H1 (cell line): ENCODE data around the gene HIPK2. TPM values are rescaled to one million over a fixed set of nuclear protein-coding genes. Genes with fewer than 3 reads are reported as not detected.

ENCODE experiments used
- CTCF ChIA-PET: fragments of 300-600 bp; sonication (Branson Sonifier 250); formaldehyde crosslinking; loops from one replicate; lab custom pipeline; 2021; ENCODE audit not compliant: partially characterized antibody; lab: Charles Lee
- POLR2A ChIA-PET: fragments of 300-600 bp; sonication (Branson Sonifier 250); formaldehyde crosslinking; loops from one replicate; lab custom pipeline; 2021; ENCODE audit warnings: inconsistent platforms; ENCODE audit not compliant: partially characterized antibody; lab: Charles Lee
- DNase-seq, 2 experiments: peaks; one replicate each; pipeline versions ENCODE4 v3.0.0 to v3.0.0-alpha.2; 2010 to 2022; ENCODE audit warnings: low spot score in 2 of 2, low read depth in 1 of 2, mixed read lengths in 1 of 2
- FAIRE-seq: peaks from 2 replicates; lab custom pipeline; 2011; peaks lifted over from hg19 to GRCh38; lab: Jason Lieb, UNC
- H2AFZ ChIP-seq: 2 replicates; pipeline ENCODE4 v1.8.1; 2012; ENCODE audit warnings: low read length, inconsistent platforms
- H2AK5ac ChIP-seq: 2 replicates; pipeline ENCODE4 v1.6.1; 2013; ENCODE audit warnings: low read depth, low read length
- H2BK120ac ChIP-seq: replicated peaks from 2 replicates; pipeline ENCODE3; 2013; ENCODE audit warnings: low read depth, low read length, inconsistent platforms
- H2BK12ac ChIP-seq: 2 replicates; pipeline ENCODE4 v1.6.1; 2013; ENCODE audit warnings: low read depth, low read length
- H2BK15ac ChIP-seq: 2 replicates; pipeline ENCODE4 v1.6.1; 2013; ENCODE audit warnings: low read length
- H2BK20ac ChIP-seq: 2 replicates; pipeline ENCODE4 v1.6.1; 2013; ENCODE audit warnings: low read length
- H2BK5ac ChIP-seq: 2 replicates; pipeline ENCODE4 v1.6.1; 2013; ENCODE audit warnings: low read depth, low read length
- H3K14ac ChIP-seq: 2 replicates; pipeline ENCODE4 v1.6.1; 2013; ENCODE audit warnings: inconsistent platforms; ENCODE audit not compliant: insufficient read length
- H3K18ac ChIP-seq: 2 replicates; pipeline ENCODE4 v1.6.1; 2013; ENCODE audit warnings: low read length; ENCODE audit errors: extremely low read depth
- H3K23ac ChIP-seq: 2 replicates; pipeline ENCODE4 v1.6.1; 2013; ENCODE audit warnings: inconsistent platforms; ENCODE audit not compliant: insufficient read length
- H3K23me2 ChIP-seq: 2 replicates; pipeline ENCODE4 v1.6.1; 2013; ENCODE audit warnings: low read depth, low read length
- H3K27ac ChIP-seq: 2 replicates; pipeline ENCODE4 v1.6.1; 2011; ENCODE audit warnings: low read depth, low read length, inconsistent platforms
- H3K27me3 ChIP-seq, 4 experiments: replicated peaks in 1 of 4; 1 replicate in 1 of 4; 2 replicates in 3 of 4; pipeline versions ENCODE4 v1.6.1 to v1.8.1; 2011 to 2013; ENCODE audit warnings: low read length in 3 of 4, mild to moderate bottlenecking in 3 of 4, inconsistent platforms in 2 of 4, mixed read lengths in 2 of 4, moderate library complexity in 1 of 4; ENCODE audit not compliant: control insufficient read depth in 3 of 4, insufficient read depth in 3 of 4; ENCODE audit errors: extremely low read depth in 1 of 4
- H3K36me3 ChIP-seq, 4 experiments: 2 replicates each; pipeline versions ENCODE4 v1.6.1 to v1.8.1; 2011 to 2013; ENCODE audit warnings: mild to moderate bottlenecking in 4 of 4, low read length in 3 of 4, moderate library complexity in 2 of 4, control low read depth in 1 of 4, inconsistent platforms in 1 of 4; ENCODE audit not compliant: insufficient read depth in 4 of 4, control insufficient read depth in 2 of 4
- H3K4ac ChIP-seq: replicated peaks from 2 replicates; pipeline ENCODE3; 2013; ENCODE audit warnings: low read length, low read depth, mixed read lengths, inconsistent platforms; ENCODE audit not compliant: insufficient read length
- H3K4me1 ChIP-seq, 4 experiments: replicated peaks in 1 of 4; 1 replicate in 1 of 4; 2 replicates in 3 of 4; pipeline versions ENCODE4 v1.6.1 to v1.8.1; 2011 to 2013; ENCODE audit warnings: low read length in 3 of 4, inconsistent platforms in 2 of 4, mixed read lengths in 1 of 4; ENCODE audit not compliant: insufficient read depth in 4 of 4, control insufficient read depth in 3 of 4
- H3K4me2 ChIP-seq, 2 experiments: 2 replicates each; pipeline versions ENCODE4 v1.6.1 to v1.8.1; 2011 to 2013; ENCODE audit warnings: low read depth in 2 of 2, low read length in 2 of 2, control low read depth in 1 of 2, inconsistent platforms in 1 of 2, mild to moderate bottlenecking in 1 of 2; ENCODE audit not compliant: insufficient read depth in 1 of 2
- H3K4me3 ChIP-seq, 4 experiments: fragments of 200-600, 300-600 bp in 1 of 4; sonication (generic), shearing (Covaris generic), sonication (Bioruptor Twin) in 1 of 4; 2 replicates each; pipeline versions ENCODE4 v1.5.1 to v1.8.1; 2011 to 2016; ENCODE audit warnings: low read length in 4 of 4, low read depth in 3 of 4, control low read depth in 2 of 4, inconsistent platforms in 2 of 4, mild to moderate bottlenecking in 2 of 4, mixed read lengths in 1 of 4, moderate library complexity in 1 of 4; ENCODE audit not compliant: insufficient read depth in 2 of 4; ENCODE audit errors: extremely low read depth in 1 of 4
- H3K56ac ChIP-seq: replicated peaks from 2 replicates; pipeline ENCODE3; 2013; ENCODE audit warnings: low read depth, mild to moderate bottlenecking, mixed read lengths, low read length, inconsistent platforms; ENCODE audit not compliant: insufficient read length
- H3K79me1 ChIP-seq: 2 replicates; pipeline ENCODE4 v1.6.1; 2013; ENCODE audit warnings: low read depth, low read length, control low read depth
- H3K79me2 ChIP-seq, 2 experiments: 2 replicates each; pipeline versions ENCODE4 v1.6.1 to v1.8.1; 2012 to 2013; ENCODE audit warnings: low read length in 2 of 2, mild to moderate bottlenecking in 2 of 2, inconsistent platforms in 1 of 2; ENCODE audit not compliant: insufficient read depth in 2 of 2, control insufficient read depth in 1 of 2
- H3K9ac ChIP-seq, 4 experiments: replicated peaks in 1 of 4; 1 replicate in 1 of 4; 2 replicates in 3 of 4; pipeline versions ENCODE4 v1.6.1 to v1.8.1; 2011 to 2013; ENCODE audit warnings: low read depth in 3 of 4, low read length in 3 of 4, control low read depth in 2 of 4, mild to moderate bottlenecking in 2 of 4, moderate library complexity in 2 of 4, inconsistent platforms in 1 of 4; ENCODE audit errors: extremely low read depth in 1 of 4
- H3K9me3 ChIP-seq, 2 experiments: 2 replicates each; pipeline versions ENCODE4 v1.6.1 to v1.8.1; 2012 to 2013; ENCODE audit warnings: mild to moderate bottlenecking in 2 of 2, moderate library complexity in 2 of 2, control low read depth in 1 of 2, inconsistent platforms in 1 of 2, low read depth in 1 of 2, low read length in 1 of 2, mixed read lengths in 1 of 2; ENCODE audit not compliant: insufficient read depth in 2 of 2
- H4K20me1 ChIP-seq, 2 experiments: replicated peaks in 1 of 2; 2 replicates each; pipeline versions ENCODE3 to v1.8.1; 2011 to 2013; ENCODE audit warnings: inconsistent platforms in 2 of 2, low read length in 2 of 2, mild to moderate bottlenecking in 1 of 2; ENCODE audit not compliant: insufficient read depth in 2 of 2, control insufficient read depth in 1 of 2
- H4K5ac ChIP-seq: 2 replicates; pipeline ENCODE4 v1.6.1; 2013; ENCODE audit warnings: low read length, low read depth, mixed read lengths, inconsistent platforms; ENCODE audit not compliant: insufficient read length
- H4K8ac ChIP-seq: 2 replicates; pipeline ENCODE4 v1.8.0; 2013; ENCODE audit warnings: mild to moderate bottlenecking, moderate library complexity, low read length, inconsistent platforms; ENCODE audit not compliant: insufficient read depth; ENCODE audit errors: extremely low read depth
- H4K91ac ChIP-seq: replicated peaks from 2 replicates; pipeline ENCODE3; 2013; ENCODE audit warnings: low read length, mixed read lengths, inconsistent platforms; ENCODE audit not compliant: insufficient read length
- SP2 ChIP-seq: IDR thresholded peaks from 2 replicates; pipeline ENCODE4 v1.6.1; 2012; ENCODE audit warnings: mild to moderate bottlenecking, low read length, inconsistent platforms
- WGBS, 2 experiments: shearing (Covaris generic) in 1 of 2; methylation state at CpG; one replicate each; pipeline versions ENCODE4 v1.1.6 to v1.1.7; 2013 to 2015; ENCODE audit warnings: low lambda C conversion rate in 2 of 2, mixed read lengths in 2 of 2, inconsistent platforms in 1 of 2, low coverage in 1 of 2, missing lambda C conversion rate in 1 of 2; ENCODE audit not compliant: insufficient replicate concordance in 2 of 2, insufficient coverage in 1 of 2, insufficient read length in 1 of 2; ENCODE audit errors: extremely low coverage in 1 of 2, missing lambda C conversion rate in 1 of 2; 5-methylcytosine and 5-hydroxymethylcytosine counted together
- polyA plus RNA-seq, 7 experiments: library from polyadenylated mRNA; depleted of rRNA in 3 of 7; stranded (reverse) in 5 of 7; unstranded in 2 of 7; fragments of >200 nt in 5 of 7; fragments of 200-250 nt in 2 of 7; gene quantifications; 1 replicate in 5 of 7; 2 replicates in 1 of 7; 4 replicates in 1 of 7; pipeline versions ENCODE4 v1.2.1 to v1.2.3, GENCODE V29; 2011 to 2013; ENCODE audit warnings: missing spikeins in 2 of 7, mixed read lengths in 2 of 7
- total RNA-seq: library from RNA; stranded (reverse); fragmentation: NEBNext Ultra II Directional; extraction: Animal tissue kit (Norgen Biotek cat#: 25700); gene quantifications from 2 replicates; pipeline ENCODE4 v1.2.1, GENCODE V29; 2021

HIPK2 gene
- total and polyA plus RNA-seq, 2 of the 8 experiments (the other 6 are each of a cell fraction or from before 2014, with no cell fraction given) = 8.3 to 24.3 TPM

GRCh38 chr7:139597028-139597427 is 180.8 kb downstream of the HIPK2 start:
- CTCF ChIA-PET = interaction anchor here (0.6 to 1.3 kb wide), 5 partner anchors 8 to 99 kb away, joined by 3 to 4 read pairs (median 3); no protein-coding TSS in a partner anchor
- H3K79me1 ChIP-seq = no peaks in the 10 kb centered on the region
- H2BK20ac ChIP-seq = no peak overlapping the region
- WGBS, 2 experiments = 92% methylated on average over 5 of the region's 5 CpGs; no CpG with 5 or more reads in 1 of the 2 experiments
- no peak overlapping the region for H3K14ac ChIP-seq
- H3K79me2 ChIP-seq = no peaks in the 10 kb centered on the region
- no peak overlapping the region for H3K4me2 ChIP-seq
- no peak for DNase-seq
- no peaks in the 10 kb centered on the region for H3K27me3 ChIP-seq
- no peak overlapping the region for H2BK120ac ChIP-seq
- H2BK15ac ChIP-seq = no peak overlapping the region
- no peak for TF ChIP-seq SP2
- no peak overlapping the region for H2AK5ac ChIP-seq
- no peak overlapping the region for H4K8ac ChIP-seq
- no peak overlapping the region for H3K4ac ChIP-seq
- H4K5ac ChIP-seq = no peak overlapping the region
- peaks cover 0 to 12% (median 0%) of the 10 kb centered on the region in 4 experiments; a peak in 2 of 8 replicates for H3K36me3 ChIP-seq
- no peak overlapping the region for H3K23ac ChIP-seq
- no peak overlapping the region for H2AFZ ChIP-seq
- H4K91ac ChIP-seq = no peak overlapping the region
- no peak overlapping the region for H2BK5ac ChIP-seq
- H3K27ac ChIP-seq = no peak overlapping the region
- H3K4me3 ChIP-seq = no peak overlapping the region
- no peak overlapping the region for H3K9ac ChIP-seq
- H3K23me2 ChIP-seq = no peaks in the 10 kb centered on the region
- no peaks in the 10 kb centered on the region for H3K9me3 ChIP-seq
- no peak for FAIRE-seq
- no peaks in the 10 kb centered on the region for H3K4me1 ChIP-seq
- POLR2A ChIA-PET = no interaction called here
- no peak overlapping the region for H3K56ac ChIP-seq
- no peak overlapping the region for H3K18ac ChIP-seq
- H4K20me1 ChIP-seq = no peaks in the 10 kb centered on the region
- no peak overlapping the region for H2BK12ac ChIP-seq
